Kidney (tissue), 14 donors: ENCODE data around the gene UCP3. TPM values are rescaled to one million over a fixed set of nuclear protein-coding genes. Genes with fewer than 3 reads are reported as not detected.
A peak's percentile ranks its signal among the peaks of the same experiment; 100 is the strongest.

ENCODE experiments used
- DNase-seq, 5 donors: peaks; one replicate each; pipeline ENCODE4 v3.0.0-alpha.2; 2013 to 2020
- FAIRE-seq: peaks from 2 replicates; lab custom pipeline; 2012; peaks lifted over from hg19 to GRCh38; lab: Jason Lieb, UNC
- H3K27ac ChIP-seq, 2 donors: one replicate each; pipeline ENCODE4 v1.7.0; 2013; ENCODE audit warnings: low read depth in 2 of 2, low read length in 2 of 2, inconsistent platforms in 1 of 2
- H3K27me3 ChIP-seq: one replicate; pipeline ENCODE4 v1.7.1; 2013; ENCODE audit warnings: low read length, inconsistent platforms; ENCODE audit not compliant: control insufficient read depth, insufficient read depth
- H3K36me3 ChIP-seq, 3 donors: one replicate each; pipeline versions ENCODE4 v1.7.0 to v1.7.1; 2013; ENCODE audit warnings: low read length in 3 of 3, control low read depth in 1 of 3, inconsistent platforms in 1 of 3; ENCODE audit not compliant: insufficient read depth in 3 of 3, control insufficient read depth in 2 of 3
- H3K4me1 ChIP-seq, 3 donors: one replicate each; pipeline versions ENCODE4 v1.7.0 to v1.7.1; 2013; ENCODE audit warnings: low read length in 3 of 3, inconsistent platforms in 1 of 3, low read depth in 1 of 3; ENCODE audit not compliant: control insufficient read depth in 2 of 3, insufficient read depth in 2 of 3
- H3K4me3 ChIP-seq, 3 donors: one replicate each; pipeline versions ENCODE4 v1.7.0 to v1.8.1; 2013; ENCODE audit warnings: low read length in 3 of 3, control low read depth in 1 of 3, inconsistent platforms in 1 of 3
- H3K9ac ChIP-seq, 3 donors: one replicate each; pipeline versions ENCODE4 v1.7.0 to v1.7.1; 2013; ENCODE audit warnings: low read length in 3 of 3, control low read depth in 1 of 3, inconsistent platforms in 1 of 3
- H3K9me3 ChIP-seq, 3 donors: one replicate each; pipeline versions ENCODE4 v1.7.0 to v1.7.1; 2013; ENCODE audit warnings: low read length in 3 of 3, control low read depth in 1 of 3, inconsistent platforms in 1 of 3; ENCODE audit not compliant: control insufficient read depth in 2 of 3, insufficient read depth in 1 of 3
- CTCF ChIP-seq: IDR thresholded peaks from 3 replicates; pipeline ENCODE4 v1.5.1; 2012; ENCODE audit warnings: mild to moderate bottlenecking, moderate library complexity, borderline replicate concordance; ENCODE audit not compliant: insufficient read depth; ENCODE audit errors: extremely low read depth
- intact Hi-C: fragments of 100-400 bp; cut with DNase I; formaldehyde crosslinking; loops from one replicate; pipeline ENCODE4 v1.11.1; 2022
- polyA plus RNA-seq: library from polyadenylated mRNA; stranded (reverse); fragments of 350-450 nt; fragmentation: Illumina TruSeq; extraction: RNeasy Lipid Tissue Mini Kit (QIAGEN cat#74804); gene quantifications from one replicate; pipeline ENCODE4 v1.2.3, GENCODE V29; 2014; ENCODE audit warnings: low read depth, low replicate concordance; ENCODE audit not compliant: insufficient read depth
- total RNA-seq: library from RNA; stranded (reverse); fragmentation: NEBNext Ultra II Directional; extraction: Animal tissue kit (Norgen Biotek cat#: 25700); gene quantifications from one replicate; pipeline ENCODE4 v1.2.1, GENCODE V29; 2021
- donor health status: control.
- donor health status: control.
- donor health status: control.
- donor health status: control.
- donor health status: control.
- donor health status: DM: yes; HTN: yes; CAD: no.
- donor health status: Normal renal cell carcinoma (clear cell type).

UCP3 gene
- total and polyA plus RNA-seq, 2 donors from 2014 or later: 0.28 to 4.0 TPM

GRCh38 chr11:73995731-73996130 is 13.2 kb downstream of the UCP3 start:
- Histone ChIP-seq H3K4me3 (no peak overlapping the region), H3K36me3 (no peaks in the 10 kb centered on the region), H3K27me3 (no peaks in the 10 kb centered on the region), H3K9ac (no peak overlapping the region), H3K9me3 (no peaks in the 10 kb centered on the region), H3K27ac (no peak overlapping the region), H3K4me1 (no peaks in the 10 kb centered on the region)
- no peak for TF ChIP-seq CTCF
- intact Hi-C loops: no loop called here
- no peak for DNase-seq
- no peak for FAIRE-seq

GRCh38 chr11:73995247-73995646 is 13.6 kb downstream of the UCP3 start:
- no peak overlapping the region for H3K27ac ChIP-seq
- DNase-seq: no peak

DNA sequence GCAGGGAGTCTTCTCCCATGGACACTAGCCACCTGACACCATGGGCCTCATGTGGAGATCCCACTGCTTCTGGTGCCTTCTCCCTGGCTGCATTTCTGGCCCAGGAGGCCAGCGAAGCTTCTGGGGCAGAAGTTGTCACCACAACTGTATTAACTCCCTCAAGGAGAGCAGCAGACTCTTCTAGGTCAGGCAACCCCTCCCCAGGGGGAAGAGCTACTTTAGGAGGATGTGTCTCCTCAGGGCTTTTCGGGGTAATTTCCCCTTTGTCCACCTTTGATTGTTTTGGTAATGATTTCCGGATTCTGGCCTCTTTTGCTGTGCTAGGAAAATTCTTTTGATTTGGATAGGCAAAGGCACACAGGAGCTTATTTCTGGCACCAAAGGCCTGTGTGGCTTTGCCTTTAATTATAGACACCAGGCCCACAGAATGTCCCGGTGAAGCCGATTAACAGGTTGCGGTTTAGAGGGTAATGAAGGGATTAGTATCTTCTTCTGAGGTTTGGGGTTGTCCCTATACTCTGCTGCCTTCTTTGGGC is 17.3 kb downstream of the UCP3 start:
- no peak for TF ChIP-seq CTCF
- no peaks in the 10 kb centered on the region for H3K27me3 ChIP-seq
- H3K9me3 ChIP-seq: no peaks in the 10 kb centered on the region
- intact Hi-C loops: no loop called here
- no peak overlapping the region for H3K4me3 ChIP-seq
- FAIRE-seq: no peak
- DNase-seq: peak in 2 of 5 donors; percentile 11 to 22
- no peaks in the 10 kb centered on the region for H3K36me3 ChIP-seq
- no peak overlapping the region for H3K9ac ChIP-seq
- H3K27ac ChIP-seq: no peak overlapping the region
- H3K4me1 ChIP-seq: no peaks in the 10 kb centered on the region

More at GRCh38 chr11:73995247-73995646, 13.6 kb downstream of the UCP3 start:
- FAIRE-seq: no peak
- intact Hi-C loops: no loop called here
- H3K27me3 ChIP-seq: no peaks in the 10 kb centered on the region
- H3K36me3 ChIP-seq: no peaks in the 10 kb centered on the region
- H3K4me3 ChIP-seq: no peak overlapping the region
- no peak overlapping the region for H3K9ac ChIP-seq
- no peaks in the 10 kb centered on the region for H3K9me3 ChIP-seq
- no peaks in the 10 kb centered on the region for H3K4me1 ChIP-seq
- no peak for TF ChIP-seq CTCF

DNA sequence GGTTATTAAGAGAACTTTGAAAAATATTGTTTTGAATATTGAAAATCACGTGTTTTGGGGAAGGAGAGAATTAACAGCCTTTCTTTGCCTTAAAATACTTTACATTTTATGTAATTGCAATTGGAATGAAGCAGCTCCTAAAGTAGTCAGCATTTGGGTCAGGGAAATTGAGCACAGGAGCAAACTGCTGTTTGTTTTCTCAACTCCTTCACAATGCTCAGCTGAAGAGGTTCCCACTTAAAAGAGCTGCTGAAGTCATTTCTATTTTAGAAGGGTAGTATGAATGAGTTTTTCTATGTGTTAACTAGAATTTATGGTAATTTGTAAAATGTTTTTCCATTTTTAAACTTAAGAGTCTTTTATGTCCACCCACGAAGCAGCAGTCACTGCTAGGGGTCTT is 18.2 kb downstream of the UCP3 start:
- no peak overlapping the region for H3K27ac ChIP-seq
- H3K27me3 ChIP-seq: no peaks in the 10 kb centered on the region
- DNase-seq (no peak), FAIRE-seq (no peak)
- H3K36me3 ChIP-seq: no peaks in the 10 kb centered on the region
- no peaks in the 10 kb centered on the region for H3K4me1 ChIP-seq
- TF ChIP-seq CTCF: no peak
- H3K9ac ChIP-seq: no peak overlapping the region
- intact Hi-C loops: no loop called here
- no peak overlapping the region for H3K4me3 ChIP-seq
- H3K9me3 ChIP-seq: no peaks in the 10 kb centered on the region
